OCI-M2 (cell line): ENCODE results near the gene LYPD6B.

Source experiments
- DNase-seq: peaks from one replicate; lab custom pipeline; 2025; ENCODE audit not compliant: unreplicated experiment; lab: John Stamatoyannopoulos, UW

The LYPD6B gene

DNA sequence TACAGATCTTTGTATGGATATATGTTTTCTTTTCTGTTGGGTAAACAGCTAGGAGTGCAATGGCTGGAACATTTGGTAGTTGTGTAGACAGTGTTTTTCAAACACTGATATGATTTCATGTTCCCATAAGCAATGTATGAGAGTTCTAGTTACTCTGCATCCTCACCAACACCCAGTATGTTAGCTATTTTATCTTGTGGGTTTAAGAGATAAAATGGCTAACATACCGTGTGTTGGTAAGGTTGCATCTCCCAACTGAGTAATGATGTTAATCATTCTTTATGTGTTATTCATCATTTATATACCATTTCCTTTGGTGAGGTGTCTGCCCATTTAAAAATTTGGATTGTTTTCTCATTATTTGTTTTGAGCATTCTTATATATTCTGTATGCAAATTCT lies 65.7 kb downstream of the LYPD6B start:
- DNase-seq, result no peak

DNA sequence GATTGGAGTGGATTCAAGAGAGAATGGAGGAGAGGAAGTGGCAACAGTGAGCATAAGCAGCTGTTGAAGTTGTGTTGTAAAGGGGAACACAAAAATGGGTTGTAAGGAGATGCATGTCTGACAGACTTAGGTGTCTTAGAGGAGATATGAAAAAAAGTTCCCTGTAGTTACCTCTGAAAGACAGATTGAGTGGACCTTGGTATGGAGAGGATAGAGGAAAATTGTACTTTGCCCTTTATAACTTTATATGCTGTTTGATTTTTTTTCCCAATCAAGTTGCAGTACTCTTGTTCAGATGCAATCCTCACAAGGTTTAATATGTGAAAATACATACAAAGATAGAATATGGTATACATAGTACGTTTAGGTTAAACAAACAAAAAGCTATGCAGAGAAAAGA lies 73.6 kb downstream of the LYPD6B start:
- no peak for DNase-seq

DNA sequence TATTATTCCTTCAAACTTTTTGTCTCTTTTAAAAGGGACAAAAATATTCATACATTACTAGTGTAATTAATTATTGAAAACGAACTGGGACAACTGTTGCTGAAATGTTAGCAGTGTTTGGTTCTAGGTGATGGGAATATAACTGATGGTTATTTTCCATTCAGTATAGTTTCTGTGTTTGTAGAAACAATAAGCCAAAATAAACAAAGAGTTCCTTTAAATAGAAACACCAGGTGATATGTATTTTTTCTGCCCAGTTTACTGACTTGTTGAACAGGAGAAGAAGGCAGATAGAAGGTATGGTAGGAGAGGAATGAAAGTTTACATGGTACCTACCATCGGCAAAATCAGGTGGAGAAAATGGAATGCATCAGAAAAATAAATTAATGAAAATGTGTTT lies 74.2 kb downstream of the LYPD6B start:
- no peak for DNase-seq

DNA sequence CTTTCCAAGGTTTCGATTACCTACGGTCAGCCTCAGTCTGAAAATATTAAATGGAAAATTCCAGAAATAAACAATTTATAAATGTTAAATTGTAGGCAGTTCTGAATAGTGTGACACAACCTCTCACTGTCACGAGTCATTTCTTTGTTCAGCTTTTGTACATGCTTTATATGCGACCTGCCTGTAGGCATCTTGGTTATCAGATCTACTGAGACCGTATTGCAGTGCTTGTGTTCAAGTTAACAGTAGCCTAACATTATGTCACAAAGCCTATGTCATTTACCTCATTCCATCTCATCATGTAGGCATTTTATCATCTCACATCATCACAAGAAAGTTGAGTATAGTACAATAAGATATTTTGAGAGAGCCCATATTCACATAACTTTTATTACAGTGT lies 77.3 kb downstream of the LYPD6B start:
- DNase-seq, result no peak

DNA sequence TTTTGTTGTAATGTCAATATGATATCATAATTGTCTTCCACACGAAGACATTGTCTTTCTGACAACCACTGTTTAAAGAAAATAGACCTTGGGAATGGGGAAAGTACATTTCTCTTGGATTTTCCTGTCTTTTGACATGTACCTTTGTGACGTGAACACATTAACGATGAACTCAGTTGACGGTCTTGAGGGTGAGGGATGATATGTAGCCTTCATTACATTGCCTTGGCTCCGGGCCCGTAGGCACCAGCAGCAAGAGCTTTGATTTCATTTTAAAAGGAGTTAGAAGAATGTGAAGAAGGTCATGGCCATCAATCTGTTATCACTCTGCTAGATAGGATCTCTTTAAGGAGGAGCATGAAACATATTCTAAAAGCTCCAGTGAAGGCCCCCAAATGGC lies 80.9 kb downstream of the LYPD6B start:
- DNase-seq, result no peak

DNA sequence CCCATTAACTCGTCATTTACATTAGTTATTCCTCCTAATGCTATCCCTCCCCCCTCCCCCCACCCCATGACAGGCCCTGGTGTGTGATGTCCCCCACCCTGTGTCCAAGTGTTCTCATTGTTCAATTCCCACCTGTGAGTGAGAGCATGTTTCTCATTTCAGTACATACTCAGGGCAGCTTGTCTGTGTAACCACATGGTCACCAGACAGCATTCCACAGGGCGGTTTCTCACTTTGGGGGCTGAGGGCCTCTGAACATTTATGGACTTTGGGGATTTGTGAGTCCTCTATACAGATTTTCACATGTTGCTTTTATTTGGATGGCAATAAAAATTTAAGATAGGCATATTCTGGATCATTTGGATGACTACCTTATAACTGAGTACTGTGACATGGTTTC lies 84.0 kb downstream of the LYPD6B start:
- DNase-seq, result no peak

DNA sequence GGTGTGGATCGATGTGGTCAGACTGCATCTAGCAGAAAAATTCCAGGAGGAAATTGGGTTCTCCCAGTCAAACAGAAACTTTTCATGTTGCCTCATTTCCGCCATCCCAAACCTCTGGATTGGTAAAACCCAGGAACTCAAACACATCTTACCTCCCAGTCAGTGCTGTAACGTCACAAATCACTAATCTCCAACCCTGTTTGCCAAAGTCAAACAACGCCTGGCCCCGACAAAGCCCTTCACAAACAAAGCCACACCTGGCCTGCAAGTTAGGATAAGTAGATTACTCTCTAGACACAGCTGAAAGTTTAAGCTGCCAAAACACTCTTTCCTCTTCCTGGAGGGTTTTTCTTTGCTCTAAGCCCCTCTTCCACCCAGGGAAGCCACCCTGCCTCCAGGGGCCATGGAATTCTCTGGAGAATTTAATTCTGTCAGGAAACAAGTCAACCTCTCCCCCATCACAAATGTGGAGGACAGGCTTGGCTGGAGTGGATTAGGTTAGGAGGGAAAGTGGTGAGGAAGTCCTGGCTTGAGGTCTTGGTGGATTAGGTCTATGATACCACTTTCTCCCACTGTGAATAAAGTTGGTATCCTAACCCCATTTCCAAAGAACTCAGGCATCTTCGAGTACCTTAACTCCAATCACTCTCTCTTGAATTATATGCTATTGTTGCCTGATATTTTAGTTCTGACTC lies 86.7 kb downstream of the LYPD6B start:
- no peak for DNase-seq

DNA sequence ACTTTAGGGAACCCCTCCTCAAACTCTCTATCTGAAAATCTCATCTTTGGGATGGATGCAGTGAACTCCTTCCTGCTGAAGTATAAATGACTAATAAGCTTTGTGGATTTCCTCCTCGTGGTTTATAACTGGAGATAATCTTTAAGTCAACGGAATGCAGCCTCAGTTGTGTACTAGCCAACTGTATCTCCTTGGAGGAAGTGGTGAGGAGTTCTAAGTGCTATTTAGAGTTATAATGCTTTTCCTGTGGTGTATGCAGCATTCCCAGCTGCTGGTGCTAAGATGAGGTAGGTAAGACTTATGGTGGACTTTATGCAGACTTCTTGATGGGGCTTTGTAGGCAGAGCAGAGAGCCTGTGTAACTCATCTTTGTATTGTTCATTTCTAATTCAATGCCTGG lies 90.9 kb downstream of the LYPD6B start:
- no peak for DNase-seq

DNA sequence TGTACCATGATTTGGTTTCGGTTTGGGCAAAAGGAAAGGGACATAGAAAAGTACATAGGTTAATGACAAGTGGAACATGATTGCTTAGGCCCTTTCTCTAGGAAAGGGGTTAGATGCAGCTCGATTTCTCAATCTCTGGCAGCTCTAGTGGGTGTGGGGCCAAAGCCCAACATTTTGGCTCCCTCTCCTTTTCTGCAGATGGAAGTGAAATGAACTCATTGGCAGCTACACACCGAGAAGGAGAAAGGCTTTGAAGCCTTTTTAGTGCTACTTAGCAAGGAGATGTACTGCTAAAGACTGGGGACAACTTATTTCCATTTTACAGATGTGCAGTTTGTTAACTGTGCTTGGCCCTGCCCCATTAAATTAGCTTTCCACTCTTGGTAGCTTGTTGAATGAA lies 93.8 kb downstream of the LYPD6B start:
- DNase-seq, result no peak

DNA sequence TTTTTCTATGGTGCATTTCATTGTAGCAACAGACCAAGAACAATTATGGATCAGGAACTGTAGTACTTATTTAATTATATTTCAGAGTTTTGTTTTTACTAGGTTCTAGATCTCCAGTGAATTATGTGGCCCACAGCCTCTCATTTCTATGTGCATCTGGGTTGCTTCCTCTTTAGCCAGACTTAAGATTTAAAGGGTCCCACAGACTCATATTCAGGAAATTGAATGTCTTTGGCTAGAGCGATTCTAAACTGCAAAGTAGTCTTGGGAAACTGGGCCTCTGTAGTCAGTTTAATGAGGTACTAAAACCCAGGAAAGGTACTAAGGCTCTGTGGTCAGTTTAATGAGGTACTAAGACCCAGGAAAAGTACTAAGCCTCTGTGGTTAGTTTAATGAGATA lies 94.4 kb downstream of the LYPD6B start:
- no peak for DNase-seq

DNA sequence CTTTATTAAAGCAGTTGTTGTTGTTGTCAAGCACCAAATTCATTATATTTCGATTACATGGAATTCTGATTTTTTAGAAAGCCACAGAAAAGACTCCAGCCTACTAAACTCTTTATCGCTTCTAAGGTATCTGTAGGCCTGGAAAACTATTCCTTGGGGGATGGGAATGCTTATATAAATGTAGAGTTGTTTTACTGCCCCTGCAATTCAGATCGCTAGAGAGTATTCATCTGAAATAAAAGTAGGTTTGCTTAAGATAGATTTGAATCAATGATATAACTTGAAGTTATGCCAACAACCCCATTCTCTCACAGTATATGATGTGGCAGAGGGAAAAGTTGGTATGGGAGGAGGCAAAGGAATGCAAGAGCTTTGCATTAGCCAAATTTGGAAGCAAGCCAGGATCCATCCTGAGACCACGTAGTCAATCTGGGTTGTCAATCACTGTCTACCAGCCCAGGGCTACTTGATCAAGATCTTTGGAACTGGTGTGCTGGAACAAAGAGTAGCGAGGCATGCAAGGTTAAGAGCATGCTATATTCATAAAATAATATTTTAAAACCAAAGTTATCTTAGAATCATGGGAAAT lies 95.9 kb downstream of the LYPD6B start:
- no peak for DNase-seq

DNA sequence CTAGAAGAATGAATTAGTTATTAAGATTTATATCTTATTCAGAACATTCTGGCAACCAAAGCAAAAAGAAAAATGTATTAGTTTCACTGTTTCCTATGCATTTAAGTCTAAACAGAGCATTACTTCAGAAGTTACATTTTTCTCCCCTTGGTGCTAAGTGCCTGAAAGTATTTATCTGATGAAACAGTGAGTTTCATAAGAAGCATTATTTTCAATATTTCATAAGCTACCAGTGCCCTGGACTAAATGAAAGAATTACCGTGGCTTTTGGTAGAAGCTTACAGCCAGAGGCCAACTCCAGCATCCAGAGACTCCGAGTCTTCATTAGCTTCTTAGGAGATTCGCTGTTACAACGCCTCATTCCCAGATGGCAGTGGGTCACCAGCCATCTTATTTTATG lies 97.6 kb downstream of the LYPD6B start:
- no peak for DNase-seq

DNA sequence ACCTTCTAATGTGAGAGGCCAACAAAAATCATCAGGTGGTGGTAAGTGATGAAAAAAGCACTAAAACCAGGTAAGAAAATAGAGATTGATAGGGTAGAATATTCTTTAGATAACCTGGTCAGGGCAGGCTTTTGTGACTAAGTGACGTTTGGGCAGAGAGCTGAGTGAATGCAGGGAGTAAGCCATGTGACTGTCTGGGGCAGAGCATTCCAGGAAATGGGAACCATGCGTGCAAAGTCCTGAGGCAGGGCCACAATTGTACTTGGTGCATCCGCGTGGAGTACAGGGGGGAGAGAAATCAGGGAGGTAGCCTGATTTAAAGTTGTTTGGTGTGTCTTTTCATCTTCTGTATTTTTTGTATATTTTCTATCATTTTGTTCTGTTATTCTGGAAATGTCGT lies 102.5 kb downstream of the LYPD6B start:
- no peak for DNase-seq

DNA sequence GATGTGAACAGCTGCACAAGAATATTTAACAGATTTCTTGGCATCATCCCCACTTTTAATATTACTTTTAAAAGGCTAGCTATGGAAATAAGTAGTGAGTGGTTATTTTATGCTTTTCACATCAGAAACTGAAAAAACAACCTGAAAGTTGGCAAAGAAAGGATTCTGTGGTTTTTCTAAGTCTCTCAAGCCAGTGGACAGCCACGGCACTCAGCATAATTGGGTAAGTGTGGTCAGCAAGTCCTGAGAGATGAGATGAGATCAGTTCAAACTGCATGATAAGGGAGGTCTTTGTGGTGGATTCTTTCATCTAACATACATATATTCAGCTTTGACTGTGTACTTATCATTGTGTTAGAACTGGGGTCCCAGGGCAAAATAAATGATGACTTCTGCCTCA lies 105.2 kb downstream of the LYPD6B start:
- DNase-seq, result no peak

DNA sequence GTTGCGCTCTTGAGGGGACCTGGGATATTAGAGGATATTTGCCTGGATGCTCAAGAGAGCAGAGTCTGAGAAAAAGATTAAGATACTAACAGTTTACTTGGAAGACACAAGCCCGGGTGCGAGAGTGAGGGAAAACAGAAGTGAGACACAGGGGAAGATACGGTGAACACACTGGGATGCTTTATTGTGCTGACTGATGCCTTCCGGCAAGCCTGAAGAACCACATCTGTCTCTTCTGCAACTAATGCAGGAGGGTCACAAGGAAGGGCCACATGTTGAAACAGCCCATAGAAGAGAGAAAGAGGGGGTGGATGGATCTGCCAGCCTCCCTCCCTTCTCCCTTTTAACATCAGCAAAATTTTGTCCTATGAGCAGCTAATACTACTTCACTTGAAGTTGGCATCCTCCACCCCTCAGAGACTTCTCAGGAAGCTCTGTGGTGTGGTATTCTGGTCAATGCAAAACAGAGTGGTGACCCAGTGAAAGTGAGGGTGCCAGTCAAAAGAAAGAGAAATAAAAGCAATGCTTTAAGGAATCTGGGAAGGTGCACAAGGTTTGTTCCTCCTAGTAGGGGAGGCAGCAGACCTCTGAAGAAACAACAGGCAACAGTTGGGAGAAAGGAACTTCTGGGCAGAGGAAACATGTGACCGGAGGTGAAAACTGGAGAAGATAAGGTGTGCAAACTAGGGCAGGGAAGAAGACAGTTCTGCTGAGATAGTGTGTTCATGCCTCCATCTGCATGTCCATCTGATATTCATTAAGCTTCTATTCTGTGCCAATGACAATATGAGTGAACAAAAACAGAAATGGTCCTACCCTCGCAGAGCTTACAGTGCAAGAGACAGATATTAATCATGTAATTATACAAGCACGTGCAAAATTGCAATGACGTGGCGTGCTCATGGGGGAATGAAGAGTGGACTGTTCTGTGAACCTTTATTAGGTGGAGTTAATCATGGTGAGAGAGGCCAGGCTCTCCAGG lies 107.1 kb downstream of the LYPD6B start:
- DNase-seq, result no peak

DNA sequence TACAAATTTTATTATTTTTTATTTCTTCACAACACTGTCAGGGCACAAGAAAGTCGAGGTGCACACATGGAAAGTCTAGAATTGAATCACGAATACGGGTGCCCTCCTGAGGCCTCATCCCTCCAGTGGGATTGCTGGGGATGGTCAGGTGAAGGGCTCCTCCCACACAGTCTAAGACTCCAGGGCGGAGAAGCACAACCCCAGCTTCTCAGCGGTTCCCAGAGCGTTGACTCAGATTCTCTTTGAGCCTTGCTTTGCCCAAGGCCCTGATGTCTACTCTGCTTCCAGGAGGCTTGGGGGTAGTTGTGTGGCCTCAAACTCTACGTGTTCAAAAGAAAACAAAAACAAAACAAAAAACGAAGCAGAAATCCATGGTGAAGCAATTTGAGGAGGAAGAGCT lies 108.4 kb downstream of the LYPD6B start:
- no peak for DNase-seq

DNA sequence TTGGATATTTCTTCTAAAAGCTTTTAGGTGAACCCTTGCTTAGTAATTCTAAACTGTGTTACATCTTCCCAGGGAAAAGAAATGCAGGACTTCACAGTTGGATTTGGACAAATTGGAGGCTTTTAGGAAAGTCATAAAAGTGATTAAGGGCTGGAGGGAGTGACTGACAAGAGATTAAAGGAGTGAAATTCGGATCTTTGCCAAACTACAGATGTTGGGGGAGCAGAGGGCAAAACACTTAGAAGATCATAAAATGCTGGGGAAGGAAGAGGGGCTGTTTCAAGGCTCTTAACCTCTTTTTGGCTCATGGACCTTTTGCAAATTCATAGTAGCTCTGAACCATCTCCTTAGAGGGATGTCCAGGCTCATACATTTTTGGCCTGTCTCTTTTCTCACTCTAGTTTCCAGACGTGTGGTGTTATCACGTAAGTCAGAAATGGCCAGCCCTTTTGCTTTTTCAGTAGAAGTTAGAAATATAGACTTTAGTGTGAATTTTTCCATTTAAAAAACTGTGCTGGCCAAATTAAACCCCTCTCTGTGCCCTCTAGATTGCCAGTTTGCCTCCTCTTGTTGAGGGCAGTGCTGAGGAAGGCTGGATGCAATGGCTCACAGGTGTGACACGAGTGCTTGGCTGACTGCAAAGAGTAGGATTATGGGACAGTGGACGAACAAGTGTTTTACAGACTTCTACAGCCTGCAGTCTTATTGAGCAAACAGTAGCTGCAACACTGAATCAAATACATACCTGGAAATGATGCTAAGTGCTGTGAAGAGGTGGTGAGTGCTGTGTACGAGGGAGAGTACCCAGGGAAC lies 109.9 kb downstream of the LYPD6B start:
- no peak for DNase-seq

DNA sequence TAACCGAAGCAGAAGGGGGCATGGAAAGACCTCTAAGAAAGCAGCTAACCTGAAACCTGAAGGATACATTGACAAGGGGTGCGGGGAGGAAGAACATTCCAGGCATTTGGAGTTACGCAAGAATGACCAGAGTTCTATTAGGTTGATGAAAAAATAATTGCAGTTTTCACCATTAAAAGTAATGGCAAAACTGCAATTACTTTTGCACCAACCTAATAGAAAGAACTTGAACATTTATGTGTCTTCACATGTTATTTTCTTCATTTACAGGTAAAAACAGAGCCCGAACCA lies 110.5 kb downstream of the LYPD6B start:
- no peak for DNase-seq

DNA sequence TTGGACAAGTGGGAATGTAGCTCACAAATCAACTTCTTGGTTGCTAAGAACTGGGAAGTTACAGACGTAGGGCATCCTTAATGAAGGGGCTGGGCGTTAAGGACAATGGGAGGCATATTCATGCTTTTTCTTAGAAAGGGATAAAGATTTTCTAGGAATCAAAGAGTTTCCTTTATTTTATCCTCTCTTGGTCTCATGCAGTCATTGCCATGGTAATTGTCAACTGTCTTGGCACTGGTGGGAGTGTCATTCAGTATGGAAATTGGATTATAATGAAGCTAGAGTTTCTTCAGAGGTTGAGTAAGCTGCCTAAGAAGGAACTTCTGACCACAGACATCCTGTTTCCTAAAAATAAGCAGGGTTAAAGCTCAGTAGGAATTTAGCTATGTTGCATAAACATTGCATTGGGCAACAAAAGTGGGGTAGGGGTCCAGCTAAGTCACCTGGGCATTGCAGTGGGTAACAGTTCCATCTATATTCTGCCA lies 114.0 kb downstream of the LYPD6B start:
- DNase-seq, result no peak

DNA sequence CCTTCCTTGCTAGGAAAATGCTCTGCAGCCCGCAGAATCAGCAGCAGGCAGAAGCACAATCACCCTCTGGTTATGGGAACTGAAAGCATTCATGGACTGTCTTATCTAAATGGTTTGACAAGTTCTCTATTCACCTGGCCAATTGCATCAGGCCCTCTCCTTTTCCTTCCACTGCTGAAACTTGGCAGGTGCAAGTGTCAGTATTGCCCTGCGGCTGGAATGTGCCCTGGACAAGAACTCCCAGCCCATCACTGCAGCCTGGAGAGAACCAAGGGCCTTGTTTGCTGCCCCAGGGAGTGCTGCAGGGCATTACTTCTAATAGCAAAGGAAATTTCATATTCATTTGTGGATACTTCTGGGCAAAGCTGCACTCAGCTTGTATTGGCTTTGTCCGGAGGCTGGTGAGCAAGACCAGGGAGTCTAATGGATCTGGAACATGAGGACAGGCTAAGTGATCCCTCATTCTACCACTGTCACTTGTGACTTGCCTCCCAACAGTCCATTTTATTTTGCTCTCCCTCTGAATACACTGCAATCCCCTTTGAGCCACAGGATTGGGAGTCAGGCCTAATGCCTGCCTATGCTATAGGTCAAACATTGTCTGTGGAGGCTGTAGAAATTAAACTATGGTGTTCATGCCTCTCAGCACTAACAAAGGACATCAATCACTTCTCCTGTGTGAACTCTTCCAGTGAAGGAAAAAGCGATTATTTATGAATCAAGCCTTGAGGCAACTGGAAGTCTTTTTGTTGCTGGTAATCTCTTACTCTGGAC lies 116.9 kb downstream of the LYPD6B start:
- no peak for DNase-seq

DNA sequence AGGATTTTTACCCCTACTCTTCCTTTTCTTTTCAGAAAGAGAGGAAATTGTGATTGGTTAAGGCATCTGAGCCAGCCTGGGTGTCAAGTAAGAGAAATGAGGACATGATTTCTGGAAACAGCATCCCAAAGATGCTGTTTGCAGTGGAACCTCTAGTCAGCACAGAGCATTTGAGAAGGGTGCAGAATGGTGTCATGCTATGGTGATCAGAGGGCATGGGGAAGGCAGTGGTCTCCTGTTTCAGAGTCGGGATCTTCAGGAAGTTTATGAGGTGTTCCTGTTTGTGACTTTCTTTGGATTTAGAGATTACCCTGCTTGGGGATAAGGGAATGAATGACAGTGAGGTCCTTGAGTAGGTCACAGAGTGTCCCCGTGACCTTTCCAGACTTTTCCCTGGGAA lies 117.5 kb downstream of the LYPD6B start:
- DNase-seq, result no peak
